NT2/D1 (cell line): ENCODE results near the gene NAV2.

Experiments
- DNase-seq: peaks from one replicate; pipeline ENCODE4 v3.0.0-alpha.2; 2011; ENCODE audit warnings: low read depth, low spot score
- H3K27me3 ChIP-seq: 2 replicates; pipeline ENCODE4 v1.6.0; 2011; ENCODE audit warnings: mild to moderate bottlenecking; ENCODE audit not compliant: insufficient read length, insufficient read depth
- H3K36me3 ChIP-seq: 2 replicates; pipeline ENCODE4 v1.6.1; 2011; ENCODE audit warnings: mild to moderate bottlenecking, low read length, mixed read lengths; ENCODE audit not compliant: insufficient read depth, insufficient read length
- H3K4me1 ChIP-seq: 2 replicates; pipeline ENCODE4 v1.5.1; 2011; ENCODE audit not compliant: insufficient read depth, insufficient read length
- H3K4me3 ChIP-seq: 2 replicates; pipeline ENCODE4 v1.5.1; 2011; ENCODE audit warnings: low read depth; ENCODE audit not compliant: insufficient read length
- H3K9ac ChIP-seq: 2 replicates; pipeline ENCODE4 v1.6.0; 2011; ENCODE audit warnings: low read depth; ENCODE audit not compliant: insufficient read length
- H3K9me3 ChIP-seq: 2 replicates; pipeline ENCODE4 v1.5.1; 2011; ENCODE audit warnings: mild to moderate bottlenecking, low read length; ENCODE audit not compliant: insufficient read depth
- SUZ12 ChIP-seq: IDR thresholded peaks from 2 replicates; pipeline ENCODE4 v1.6.1; 2011; ENCODE audit not compliant: insufficient read length, insufficient read depth; ENCODE audit errors: extremely low read depth
- YY1 ChIP-seq: IDR thresholded peaks from 2 replicates; pipeline ENCODE4 v1.6.1; 2011; ENCODE audit not compliant: insufficient read length, insufficient read depth
- ZNF274 ChIP-seq: IDR thresholded peaks from 2 replicates; pipeline ENCODE4 v1.6.1; 2011; ENCODE audit warnings: mild to moderate bottlenecking, low read depth, low read length

Gene NAV2

GRCh38 chr11:19729141-19729540 is 16.5 kb downstream of the NAV2 start:
- no peaks in the 10 kb centered on the region for H3K27me3 ChIP-seq
- DNase-seq = no peak
- H3K4me1 ChIP-seq = no peaks in the 10 kb centered on the region
- no peak overlapping the region for H3K4me3 ChIP-seq
- H3K9me3 ChIP-seq = no peaks in the 10 kb centered on the region
- no peak overlapping the region for H3K9ac ChIP-seq
- no peaks in the 10 kb centered on the region for H3K36me3 ChIP-seq
- no peak for TF ChIP-seq SUZ12
- no peak for TF ChIP-seq YY1
- TF ChIP-seq ZNF274 = no peak

- Histone ChIP-seq H3K4me1 (no peaks in the 10 kb centered on the region), H3K36me3 (no peaks in the 10 kb centered on the region), H3K9ac (no peak overlapping the region), H3K27me3 (no peaks in the 10 kb centered on the region), H3K4me3 (no peak overlapping the region), H3K9me3 (no peaks in the 10 kb centered on the region)
- DNase-seq = no peak
- no peak for TF ChIP-seq SUZ12
- TF ChIP-seq YY1 = no peak
- no peak for TF ChIP-seq ZNF274
Measured at GRCh38 chr11:19730373-19730772, 17.7 kb downstream of the NAV2 start.

GRCh38 chr11:19734171-19734570 is 21.5 kb downstream of the NAV2 start:
- no peak for TF ChIP-seq YY1
- no peak for TF ChIP-seq ZNF274
- TF ChIP-seq SUZ12 = no peak
- no peaks in the 10 kb centered on the region for H3K4me1 ChIP-seq
- no peak for DNase-seq

GRCh38 chr11:19735157-19735908 is 22.7 kb downstream of the NAV2 start:
- Histone ChIP-seq H3K36me3 (no peaks in the 10 kb centered on the region), H3K4me1 (no peaks in the 10 kb centered on the region), H3K9ac (no peak overlapping the region), H3K4me3 (no peak overlapping the region), H3K27me3 (no peaks in the 10 kb centered on the region), H3K9me3 (no peaks in the 10 kb centered on the region)
- TF ChIP-seq YY1 (no peak), ZNF274 (no peak), SUZ12 (no peak)
- DNase-seq = no peak

More at GRCh38 chr11:19734171-19734570, 21.5 kb downstream of the NAV2 start:
- Histone ChIP-seq H3K27me3 (no peaks in the 10 kb centered on the region), H3K36me3 (no peaks in the 10 kb centered on the region), H3K4me3 (no peak overlapping the region), H3K9ac (no peak overlapping the region), H3K9me3 (no peaks in the 10 kb centered on the region)

GRCh38 chr11:19735909-19736498 is 23.4 kb downstream of the NAV2 start:
- DNase-seq = no peak
- Histone ChIP-seq H3K9ac (no peak overlapping the region), H3K4me1 (no peaks in the 10 kb centered on the region), H3K36me3 (no peaks in the 10 kb centered on the region), H3K4me3 (no peak overlapping the region), H3K9me3 (no peaks in the 10 kb centered on the region), H3K27me3 (no peaks in the 10 kb centered on the region)
- TF ChIP-seq SUZ12 = no peak
- TF ChIP-seq YY1 = no peak
- TF ChIP-seq ZNF274 = no peak

GRCh38 chr11:19736831-19737230 is 24.2 kb downstream of the NAV2 start:
- Histone ChIP-seq H3K4me3 (no peak overlapping the region), H3K9me3 (no peaks in the 10 kb centered on the region), H3K9ac (no peak overlapping the region), H3K36me3 (no peaks in the 10 kb centered on the region), H3K27me3 (no peaks in the 10 kb centered on the region), H3K4me1 (no peaks in the 10 kb centered on the region)
- TF ChIP-seq ZNF274 (no peak), YY1 (no peak), SUZ12 (no peak)
- no peak for DNase-seq

GRCh38 chr11:19737575-19737974 is 24.9 kb downstream of the NAV2 start:
- no peaks in the 10 kb centered on the region for H3K9me3 ChIP-seq
- no peaks in the 10 kb centered on the region for H3K27me3 ChIP-seq
- no peaks in the 10 kb centered on the region for H3K36me3 ChIP-seq
- no peak overlapping the region for H3K9ac ChIP-seq
- no peak overlapping the region for H3K4me3 ChIP-seq
- TF ChIP-seq ZNF274 = no peak
- no peak for TF ChIP-seq YY1
- no peak for TF ChIP-seq SUZ12
- no peaks in the 10 kb centered on the region for H3K4me1 ChIP-seq
- no peak for DNase-seq
